Thoracic aorta (tissue), 2 donors: ENCODE data around the gene PTDSS2. TPM values are rescaled to one million over a fixed set of nuclear protein-coding genes. Genes with fewer than 3 reads are reported as not detected.

ENCODE experiments used
- ATAC-seq: fragments of 150-250 bp; one replicate; pipeline ENCODE4 v1.8.0; 2017; ENCODE audit warnings: low read depth; ENCODE audit not compliant: insufficient number of reproducible peaks, low FRiP score
- DNase-seq: peaks from one replicate; pipeline ENCODE4 v3.0.0-alpha.2; 2020; ENCODE audit warnings: low spot score
- H3K27ac ChIP-seq, 2 donors: fragments of 200-600 bp; sonication (generic); 1 replicate in 1 of 2; 2 replicates in 1 of 2; pipeline ENCODE4 v1.5.1; 2016; ENCODE audit warnings: mild to moderate bottlenecking in 2 of 2, moderate library complexity in 2 of 2
- H3K27me3 ChIP-seq: fragments of 200-600 bp; sonication (generic); replicated peaks from 2 replicates; pipeline ENCODE4 v1.6.0; 2016; ENCODE audit warnings: mild to moderate bottlenecking; ENCODE audit not compliant: insufficient read depth
- H3K36me3 ChIP-seq: fragments of 200-600 bp; sonication (generic); one replicate; pipeline ENCODE4 v1.5.1; 2016
- H3K4me1 ChIP-seq, 2 donors: fragments of 200-600 bp; sonication (generic); 1 replicate in 1 of 2; 2 replicates in 1 of 2; pipeline versions ENCODE4 v1.5.1 to v1.6.0; 2016; ENCODE audit warnings: low read depth in 2 of 2, mild to moderate bottlenecking in 1 of 2; ENCODE audit not compliant: control insufficient read depth in 1 of 2
- H3K4me3 ChIP-seq: fragments of 200-600 bp; sonication (generic); 2 replicates; pipeline ENCODE4 v1.5.1; 2016; ENCODE audit warnings: mild to moderate bottlenecking
- H3K9me3 ChIP-seq: fragments of 200-600 bp; sonication (generic); 2 replicates; pipeline ENCODE4 v1.5.1; 2016
- CTCF ChIP-seq: fragments of 200-600 bp; sonication (generic); IDR thresholded peaks from one replicate; pipeline ENCODE4 v1.5.1; 2019; ENCODE audit warnings: antibody characterized with exemption
- total RNA-seq, 2 donors: library from RNA; depleted of rRNA; stranded (reverse); fragments of >200 nt; gene quantifications; one replicate each; pipeline versions ENCODE4 v1.1.0 to v1.2.3, GENCODE V29; 2016

PTDSS2 gene
- total RNA-seq, 2 donors from 2014 or later = 34.0 to 34.7 TPM

- Histone ChIP-seq H3K36me3 (no peaks in the 10 kb centered on the region), H3K4me3 (no peak overlapping the region), H3K9me3 (no peaks in the 10 kb centered on the region), H3K27ac (no peak overlapping the region), H3K27me3 (no peaks in the 10 kb centered on the region), H3K4me1 (no peaks in the 10 kb centered on the region)
- TF ChIP-seq CTCF = no peak
- DNase-seq (no peak), ATAC-seq (no peak)
These were observed 9.0 kb upstream of the PTDSS2 start for GRCh38 chr11:441043-441417.

GRCh38 chr11:441418-442274 lies 8.4 kb upstream of the PTDSS2 start, which contains the start of gene ANO9:
TSS of gene ANO9 (minus strand) at chr11:442011. CDS start at chr11:441926, 85 bp downstream.
- H3K36me3 ChIP-seq = no peaks in the 10 kb centered on the region
- H3K27me3 ChIP-seq = no peaks in the 10 kb centered on the region
- DNase-seq = no peak
- ATAC-seq = no peak
- no peaks in the 10 kb centered on the region for H3K9me3 ChIP-seq
- no peak for TF ChIP-seq CTCF
- no peak within 1 kb of the TSS for H3K27ac ChIP-seq
- no peaks in the 10 kb centered on the region for H3K4me1 ChIP-seq
- H3K4me3 ChIP-seq = peak within 1 kb of the TSS; percentile 7

- H3K27me3 ChIP-seq = no peaks in the 10 kb centered on the region
- TF ChIP-seq CTCF = no peak
- H3K4me1 ChIP-seq = no peaks in the 10 kb centered on the region
- no peak for DNase-seq
- no peak overlapping the region for H3K27ac ChIP-seq
- H3K4me3 ChIP-seq = no peak overlapping the region
- H3K9me3 ChIP-seq = no peaks in the 10 kb centered on the region
- ATAC-seq = no peak
- H3K36me3 ChIP-seq = no peaks in the 10 kb centered on the region
These were observed 7.4 kb upstream of the PTDSS2 start for GRCh38 chr11:442611-443081.

- H3K27ac ChIP-seq = no peak overlapping the region
- H3K27me3 ChIP-seq = no peaks in the 10 kb centered on the region
- H3K36me3 ChIP-seq = no peaks in the 10 kb centered on the region
- no peak for TF ChIP-seq CTCF
- H3K4me3 ChIP-seq = no peak overlapping the region
- H3K4me1 ChIP-seq = peaks cover 3 to 4% of the 10 kb centered on the region in 2 donors
- ATAC-seq (no peak), DNase-seq (no peak)
- H3K9me3 ChIP-seq = no peaks in the 10 kb centered on the region
These were observed 6.4 kb upstream of the PTDSS2 start for GRCh38 chr11:443542-444199.

- Histone ChIP-seq H3K27me3 (no peaks in the 10 kb centered on the region), H3K9me3 (no peaks in the 10 kb centered on the region), H3K27ac (no peak overlapping the region), H3K4me3 (no peak overlapping the region), H3K4me1 (peaks cover 11 to 13% of the 10 kb centered on the region in 2 donors), H3K36me3 (no peaks in the 10 kb centered on the region)
- TF ChIP-seq CTCF = no peak
- ATAC-seq = no peak
- DNase-seq = no peak
These were observed 5.5 kb upstream of the PTDSS2 start for GRCh38 chr11:444396-445144.
